Mesothelial cell of epicardium (in vitro differentiated cells): ENCODE results near the gene PJVK. TPM values are rescaled to one million over a fixed set of nuclear protein-coding genes. Genes with fewer than 3 reads are reported as not detected.

Source experiments
- DNase-seq, 2 experiments: peaks; one replicate each; pipeline ENCODE4 v3.0.0; 2021; ENCODE audit warnings: low spot score in 2 of 2; ENCODE audit not compliant: unreplicated experiment in 2 of 2
- H3K27ac Mint-ChIP-seq: 2 replicates; pipeline ENCODE4 v1.8.0; 2021; ENCODE audit warnings: mixed read lengths
- H3K27me3 Mint-ChIP-seq: 2 replicates; pipeline ENCODE4 v1.8.0; 2021; ENCODE audit warnings: low read depth, mixed read lengths
- H3K36me3 Mint-ChIP-seq: 2 replicates; pipeline ENCODE4 v1.8.0; 2021; ENCODE audit warnings: mixed read lengths
- H3K4me1 Mint-ChIP-seq: 2 replicates; pipeline ENCODE4 v1.8.0; 2021; ENCODE audit warnings: mixed read lengths
- H3K4me3 Mint-ChIP-seq: 2 replicates; pipeline ENCODE4 v1.8.0; 2021; ENCODE audit warnings: mild to moderate bottlenecking, moderate library complexity, mixed read lengths
- H3K9me3 Mint-ChIP-seq: 2 replicates; pipeline ENCODE4 v1.8.0; 2021; ENCODE audit warnings: mixed read lengths
- total RNA-seq: library from RNA; stranded (reverse); gene quantifications from 3 replicates; pipeline ENCODE4 v1.2.1, GENCODE V29; 2021
- TF ChIP-seq, protein P1 (sequence below): fragments of 200-600 bp; sonication (generic); IDR thresholded peaks from one replicate; pipeline ENCODE4 v1.5.0; 2021; ENCODE audit warnings: antibody characterized with exemption; ENCODE audit not compliant: unreplicated experiment

PJVK gene
- total RNA-seq, 1 donor from 2014 or later, result 12.2 TPM

- TF ChIP-seq, protein P1, sequence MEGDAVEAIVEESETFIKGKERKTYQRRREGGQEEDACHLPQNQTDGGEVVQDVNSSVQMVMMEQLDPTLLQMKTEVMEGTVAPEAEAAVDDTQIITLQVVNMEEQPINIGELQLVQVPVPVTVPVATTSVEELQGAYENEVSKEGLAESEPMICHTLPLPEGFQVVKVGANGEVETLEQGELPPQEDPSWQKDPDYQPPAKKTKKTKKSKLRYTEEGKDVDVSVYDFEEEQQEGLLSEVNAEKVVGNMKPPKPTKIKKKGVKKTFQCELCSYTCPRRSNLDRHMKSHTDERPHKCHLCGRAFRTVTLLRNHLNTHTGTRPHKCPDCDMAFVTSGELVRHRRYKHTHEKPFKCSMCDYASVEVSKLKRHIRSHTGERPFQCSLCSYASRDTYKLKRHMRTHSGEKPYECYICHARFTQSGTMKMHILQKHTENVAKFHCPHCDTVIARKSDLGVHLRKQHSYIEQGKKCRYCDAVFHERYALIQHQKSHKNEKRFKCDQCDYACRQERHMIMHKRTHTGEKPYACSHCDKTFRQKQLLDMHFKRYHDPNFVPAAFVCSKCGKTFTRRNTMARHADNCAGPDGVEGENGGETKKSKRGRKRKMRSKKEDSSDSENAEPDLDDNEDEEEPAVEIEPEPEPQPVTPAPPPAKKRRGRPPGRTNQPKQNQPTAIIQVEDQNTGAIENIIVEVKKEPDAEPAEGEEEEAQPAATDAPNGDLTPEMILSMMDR, result no peak
- no peak for DNase-seq
- Mint-ChIP-seq H3K4me3 (no peak overlapping the region), H3K36me3 (no peaks in the 10 kb centered on the region), H3K4me1 (peaks cover 29% of the 10 kb centered on the region), H3K27me3 (no peaks in the 10 kb centered on the region), H3K9me3 (no peaks in the 10 kb centered on the region), H3K27ac (no peak overlapping the region)
Observed at GRCh38 chr2:178474560-178474959, 23.4 kb downstream of the PJVK start.

DNA sequence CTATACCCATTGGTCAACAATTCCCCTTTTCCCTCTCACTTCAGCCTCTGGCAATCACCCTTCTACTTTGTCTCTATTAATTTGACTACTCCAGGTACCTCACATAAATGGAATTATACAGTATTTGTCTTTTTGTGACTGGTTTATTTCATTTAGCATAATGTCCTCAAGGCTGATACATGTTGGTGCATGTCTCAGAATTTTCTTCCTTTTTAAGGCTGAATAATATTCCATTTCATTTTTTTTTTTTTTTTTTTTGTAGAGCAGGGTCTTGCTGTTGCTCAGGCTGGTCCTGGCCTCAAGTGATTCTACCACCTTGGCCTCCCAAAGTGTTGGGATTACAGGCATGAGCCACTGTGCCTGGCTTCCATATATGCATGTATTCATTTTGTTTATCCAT, 25.3 kb downstream of the PJVK start:
- Mint-ChIP-seq H3K9me3 (no peaks in the 10 kb centered on the region), H3K27me3 (no peaks in the 10 kb centered on the region), H3K27ac (no peak overlapping the region), H3K4me3 (peak overlapping the region; percentile 39), H3K4me1 (peaks cover 32% of the 10 kb centered on the region), H3K36me3 (no peaks in the 10 kb centered on the region)
- TF ChIP-seq, protein P1, result no peak
- DNase-seq, result no peak

GRCh38 chr2:178477443-178478129, 26.4 kb downstream of the PJVK start:
- TF ChIP-seq, protein P1, result no peak
- no peak for DNase-seq
- Mint-ChIP-seq H3K27me3 (no peaks in the 10 kb centered on the region), H3K9me3 (no peaks in the 10 kb centered on the region), H3K27ac (peak overlapping the region; percentile 99), H3K36me3 (no peaks in the 10 kb centered on the region), H3K4me3 (peak overlapping the region; percentile 94), H3K4me1 (peaks cover 43% of the 10 kb centered on the region)

DNA sequence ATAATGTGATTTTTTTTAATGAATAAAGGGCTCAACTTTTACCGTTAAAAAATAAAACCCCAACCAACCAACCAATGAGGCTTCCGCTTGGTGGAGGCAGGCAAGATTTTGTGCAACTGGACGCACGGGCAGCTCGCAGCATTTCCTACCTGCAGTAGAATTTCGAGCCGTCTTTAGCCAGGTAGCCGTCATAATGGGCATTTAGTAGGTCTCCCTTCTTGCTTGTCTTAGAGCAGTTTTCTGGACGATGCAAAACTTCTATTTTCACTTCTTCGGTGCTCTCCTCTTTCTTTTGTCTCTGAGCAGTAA, 26.9 kb downstream of the PJVK start:
- Mint-ChIP-seq H3K36me3 (no peaks in the 10 kb centered on the region), H3K4me1 (peaks cover 48% of the 10 kb centered on the region), H3K27ac (peak overlapping the region; percentile 99), H3K4me3 (peak overlapping the region; percentile 94), H3K9me3 (no peaks in the 10 kb centered on the region), H3K27me3 (no peaks in the 10 kb centered on the region)
- DNase-seq, result no peak
- TF ChIP-seq, protein P1, result no peak

DNA sequence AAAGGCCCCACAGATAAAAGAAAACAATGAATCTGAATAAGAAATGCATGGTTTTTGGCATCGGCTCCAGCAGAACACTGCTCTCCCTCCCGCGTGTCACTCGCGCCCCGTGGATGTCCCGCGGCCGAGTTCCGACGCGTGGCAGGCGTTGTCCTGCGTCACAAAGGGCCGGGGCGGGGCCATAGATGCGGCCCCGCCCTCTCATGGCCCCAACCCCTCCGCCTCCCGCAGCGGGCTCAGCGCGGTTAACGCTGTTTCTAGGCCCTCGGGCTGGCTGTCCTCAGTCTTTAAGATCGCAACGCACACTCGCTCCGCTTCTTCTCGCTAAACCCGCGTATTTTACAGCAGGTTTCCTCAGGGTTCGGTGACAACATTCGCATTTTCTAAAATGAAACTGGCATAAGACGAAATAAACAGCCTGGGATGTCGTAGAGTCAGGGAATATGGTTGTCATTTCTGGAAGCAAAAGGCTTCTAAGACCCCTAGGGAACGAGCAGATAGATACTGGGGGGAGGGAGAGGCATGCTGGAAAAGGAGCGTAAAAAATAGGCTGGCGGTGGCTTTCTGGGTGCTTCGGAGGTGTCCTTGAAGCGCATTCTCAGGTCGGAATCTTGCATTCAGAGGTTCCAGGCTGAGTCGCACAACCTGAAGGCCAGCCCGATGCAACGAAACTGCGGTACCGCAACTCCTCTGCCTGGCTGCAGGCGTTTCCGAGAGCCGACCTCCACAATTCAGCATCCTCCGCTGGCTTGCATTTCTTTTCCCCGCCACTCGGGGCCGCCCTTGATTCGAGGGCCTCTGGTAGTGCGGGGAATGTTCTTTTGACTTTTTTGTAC, 27.5 kb downstream of the PJVK start, which contains the start of gene FKBP7:
Gene FKBP7 (minus strand): TSS at position 162 of the 836 bp plus-strand sequence. CDS start 101 bp downstream, at position 61.
- H3K9me3 Mint-ChIP-seq, result no peaks in the 10 kb centered on the region
- peak within 1 kb of the TSS; percentile 94 for H3K4me3 Mint-ChIP-seq
- no peaks in the 10 kb centered on the region for H3K27me3 Mint-ChIP-seq
- TF ChIP-seq, protein P1, result no peak
- no peaks in the 10 kb centered on the region for H3K36me3 Mint-ChIP-seq
- peak within 1 kb of the TSS; percentile 99 for H3K27ac Mint-ChIP-seq
- H3K4me1 Mint-ChIP-seq, result peaks cover 43% of the 10 kb centered on the region
- DNase-seq, result peak; percentile 65 to 81
